Caco-2 (cell line): ENCODE data around the gene PPM1H. TPM values are rescaled to one million over a fixed set of nuclear protein-coding genes. Genes with fewer than 3 reads are reported as not detected.

Experiments used
- BruUV-seq: library from RNA; stranded (reverse); fragments of 400-500 nt; replicated peaks from 2 replicates; lab custom pipeline; 2021; lab: Mats Ljungman, UMichigan
- CTCF ChIA-PET: fragments of 300-600 bp; sonication (Branson Sonifier 250); formaldehyde crosslinking; loops from one replicate; lab custom pipeline; 2022; ENCODE audit warnings: antibody characterized with exemption; lab: Charles Lee
- POLR2A ChIA-PET: fragments of 300-600 bp; sonication (Branson Sonifier 250); formaldehyde crosslinking; loops from one replicate; lab custom pipeline; 2022; ENCODE audit warnings: antibody characterized with exemption; lab: Charles Lee
- DNase-seq, 2 experiments: peaks; one replicate each; pipeline versions ENCODE4 v3.0.0 to v3.0.0-alpha.2; 2020 to 2022
- H3K27me3 ChIP-seq: replicated peaks from 2 replicates; pipeline ENCODE4 v1.6.0; 2011; ENCODE audit warnings: low read length; ENCODE audit not compliant: control insufficient read depth, insufficient read depth
- H3K36me3 ChIP-seq: 2 replicates; pipeline ENCODE4 v1.5.1; 2011; ENCODE audit warnings: low read length; ENCODE audit not compliant: control insufficient read depth, insufficient read depth
- H3K4me1 ChIP-seq: fragments of 250-450 bp; sonication (Bioruptor Pico); 2 replicates; pipeline ENCODE4 v1.5.1; 2020; ENCODE audit warnings: mild to moderate bottlenecking
- H3K4me3 ChIP-seq: 2 replicates; pipeline ENCODE4 v1.5.1; 2011; ENCODE audit warnings: low read depth, mild to moderate bottlenecking, control low read depth, low read length
- H3K9me3 ChIP-seq: fragments of 250-450 bp; sonication (Bioruptor Pico); 2 replicates; pipeline ENCODE4 v1.5.1; 2020; ENCODE audit warnings: mild to moderate bottlenecking, moderate library complexity
- H3K27ac Mint-ChIP-seq: one replicate; pipeline ENCODE4 v1.8.0; 2022; ENCODE audit warnings: mixed read lengths; ENCODE audit not compliant: unreplicated experiment
- H3K27me3 Mint-ChIP-seq: one replicate; pipeline ENCODE4 v1.8.0; 2022; ENCODE audit warnings: mixed read lengths; ENCODE audit not compliant: insufficient read depth, unreplicated experiment
- H3K36me3 Mint-ChIP-seq: one replicate; pipeline ENCODE4 v1.8.0; 2022; ENCODE audit warnings: mild to moderate bottlenecking, mixed read lengths; ENCODE audit not compliant: insufficient read depth, unreplicated experiment
- H3K4me1 Mint-ChIP-seq: one replicate; pipeline ENCODE4 v1.8.0; 2022; ENCODE audit warnings: low read depth, mixed read lengths; ENCODE audit not compliant: unreplicated experiment
- H3K4me3 Mint-ChIP-seq: one replicate; pipeline ENCODE4 v1.8.0; 2022; ENCODE audit warnings: mild to moderate bottlenecking, moderate library complexity, mixed read lengths; ENCODE audit not compliant: unreplicated experiment
- H3K9me3 Mint-ChIP-seq: one replicate; pipeline ENCODE4 v1.8.0; 2022; ENCODE audit warnings: mixed read lengths; ENCODE audit not compliant: unreplicated experiment
- CTCF ChIP-seq, 2 experiments: fragments of 200-600 bp in 1 of 2; IDR thresholded peaks; 1 replicate in 1 of 2; 2 replicates in 1 of 2; pipeline versions ENCODE4 v1.5.1 to v1.8.0; 2011 to 2022; ENCODE audit warnings: antibody characterized with exemption in 1 of 2, control low read depth in 1 of 2, inconsistent platforms in 1 of 2, low read depth in 1 of 2, low read length in 1 of 2, mild to moderate bottlenecking in 1 of 2, moderate library complexity in 1 of 2; ENCODE audit not compliant: insufficient read depth in 1 of 2, severe bottlenecking in 1 of 2, unreplicated experiment in 1 of 2
- intact Hi-C: fragments of 100-400 bp; cut with micrococcal nuclease; formaldehyde crosslinking; loops from one replicate; pipeline ENCODE4 v1.10.0; 2022; ENCODE audit not compliant: unreplicated experiment
- total RNA-seq: library from RNA; stranded (reverse); gene quantifications from 2 replicates; pipeline ENCODE4 v1.2.3, GENCODE V29; 2022

The PPM1H gene
- total RNA-seq, 1 experiment from 2014 or later = 151 TPM

GRCh38 chr12:62934239-62934798, 631 bp downstream of the PPM1H start:
- Mint-ChIP-seq H3K27ac (peak overlapping the region; percentile 33), H3K9me3 (no peaks in the 10 kb centered on the region), H3K27me3 (no peaks in the 10 kb centered on the region), H3K4me3 (peak overlapping the region; percentile 77), H3K4me1 (peaks cover 21% of the 10 kb centered on the region), H3K36me3 (peaks cover 37% of the 10 kb centered on the region)
- Histone ChIP-seq H3K27me3 (no peaks in the 10 kb centered on the region), H3K9me3 (no peaks in the 10 kb centered on the region), H3K36me3 (no peaks in the 10 kb centered on the region), H3K4me1 (peaks cover 32% of the 10 kb centered on the region), H3K4me3 (peak overlapping the region; percentile 96)
- ChIA-PET CTCF (interaction anchor here (0.6 to 2.1 kb wide), 5 partner anchors 10 to 135 kb away, joined by 3 to 24 read pairs (median 4); no protein-coding TSS in a partner anchor), POLR2A (interaction anchor here (1.6 kb wide), 1 partner anchor 42 kb away, joined by 5 read pairs; no protein-coding TSS in a partner anchor)
- DNase-seq = peak; percentile 43 to 46
- intact Hi-C loops = loop anchor here (2.0 to 5.0 kb wide), 3 partner anchors 72 to 132 kb away; no protein-coding TSS in a partner anchor
- no peak for TF ChIP-seq CTCF (IDR thresholded peaks at IDR 0.05; ENCODE audit: insufficient read depth in 1 of 2, low read depth in 1 of 2, low read length in 1 of 2, severe bottlenecking in 1 of 2, unreplicated experiment in 1 of 2)
- BruUV-seq = no TSS peak

GRCh38 chr12:62933602-62934238, 1.2 kb downstream of the PPM1H start:
- no peaks in the 10 kb centered on the region for H3K27me3 ChIP-seq
- TSS peak; percentile 94 for BruUV-seq
- Mint-ChIP-seq H3K27ac (peak overlapping the region; percentile 33), H3K27me3 (no peaks in the 10 kb centered on the region), H3K9me3 (no peaks in the 10 kb centered on the region), H3K4me1 (peaks cover 23% of the 10 kb centered on the region), H3K36me3 (peaks cover 39% of the 10 kb centered on the region), H3K4me3 (peak overlapping the region; percentile 77)
- peak overlapping the region; percentile 96 for H3K4me3 ChIP-seq
- no peaks in the 10 kb centered on the region for H3K36me3 ChIP-seq
- H3K9me3 ChIP-seq = no peaks in the 10 kb centered on the region
- intact Hi-C loops = loop anchor here (1.0 to 5.0 kb wide), 4 partner anchors 73 to 136 kb away; no protein-coding TSS in a partner anchor
- ChIA-PET CTCF (interaction anchor here (0.5 to 2.1 kb wide), 4 partner anchors 25 to 135 kb away, joined by 3 to 24 read pairs (median 8); no protein-coding TSS in a partner anchor), POLR2A (interaction anchor here (1.0 kb wide), 1 partner anchor 67 kb away, joined by 3 read pairs; no protein-coding TSS in a partner anchor)
- no peak for TF ChIP-seq CTCF (IDR thresholded peaks at IDR 0.05; ENCODE audit: insufficient read depth in 1 of 2, low read depth in 1 of 2, low read length in 1 of 2, severe bottlenecking in 1 of 2, unreplicated experiment in 1 of 2)
- DNase-seq = no peak
- peaks cover 38% of the 10 kb centered on the region for H3K4me1 ChIP-seq

GRCh38 chr12:62933220-62933601, 1.7 kb downstream of the PPM1H start:
- Mint-ChIP-seq H3K27me3 (no peaks in the 10 kb centered on the region), H3K4me1 (peaks cover 28% of the 10 kb centered on the region), H3K36me3 (peaks cover 44% of the 10 kb centered on the region), H3K27ac (peak overlapping the region; percentile 33), H3K4me3 (peak overlapping the region; percentile 77), H3K9me3 (no peaks in the 10 kb centered on the region)
- BruUV-seq = no TSS peak
- no peaks in the 10 kb centered on the region for H3K9me3 ChIP-seq
- intact Hi-C loops = loop anchor here (1.0 to 5.0 kb wide), 3 partner anchors 91 to 136 kb away; no protein-coding TSS in a partner anchor
- ChIA-PET POLR2A (interaction anchor here (1.0 kb wide), 1 partner anchor 67 kb away, joined by 3 read pairs; no protein-coding TSS in a partner anchor), CTCF (interaction anchor here (0.5 to 1.6 kb wide), 3 partner anchors 24 to 136 kb away, joined by 3 to 9 read pairs (median 8); no protein-coding TSS in a partner anchor)
- peak; percentile 74 for DNase-seq
- peak overlapping the region; percentile 96 for H3K4me3 ChIP-seq
- TF ChIP-seq CTCF (IDR thresholded peaks at IDR 0.05; ENCODE audit: insufficient read depth in 1 of 2, low read depth in 1 of 2, low read length in 1 of 2, severe bottlenecking in 1 of 2, unreplicated experiment in 1 of 2) = no peak
- H3K4me1 ChIP-seq = peaks cover 43% of the 10 kb centered on the region
- no peaks in the 10 kb centered on the region for H3K27me3 ChIP-seq
- H3K36me3 ChIP-seq = no peaks in the 10 kb centered on the region
